Stimulated activated CD4-positive, alpha-beta T cell treated with anti-CD3 and anti-CD28 coated beads, Interleukin-2, amount 100 ng/mL, for 4 hours (primary cell): ENCODE measurements around the gene GPC5.

Experiments
- DNase-seq: peaks from one replicate; pipeline ENCODE4 v3.0.0-alpha.2; 2020; ENCODE audit warnings: low read depth

The GPC5 gene

GRCh38 chr13:91978571-91978970, 580.1 kb downstream of the GPC5 start:
- no peak for DNase-seq

GRCh38 chr13:91986761-91987483, 588.5 kb downstream of the GPC5 start:
- no peak for DNase-seq

- no peak for DNase-seq
These were observed 589.9 kb downstream of the GPC5 start for GRCh38 chr13:91988331-91988730.

GRCh38 chr13:92012787-92013186, 614.4 kb downstream of the GPC5 start:
- DNase-seq = no peak

GRCh38 chr13:92017737-92018136, 619.3 kb downstream of the GPC5 start:
- no peak for DNase-seq

- no peak for DNase-seq
These were observed 630.3 kb downstream of the GPC5 start for GRCh38 chr13:92028695-92029094.

GRCh38 chr13:92029641-92030040, 631.2 kb downstream of the GPC5 start:
- DNase-seq = no peak

GRCh38 chr13:92038905-92039304, 640.5 kb downstream of the GPC5 start:
- no peak for DNase-seq

- DNase-seq = no peak
These were observed 644.1 kb downstream of the GPC5 start for GRCh38 chr13:92042522-92042921.

GRCh38 chr13:92044351-92044750, 645.9 kb downstream of the GPC5 start:
- no peak for DNase-seq

- DNase-seq = no peak
These were observed 656.0 kb downstream of the GPC5 start for GRCh38 chr13:92054389-92054788.

GRCh38 chr13:92074658-92075057, 676.2 kb downstream of the GPC5 start:
- no peak for DNase-seq

- no peak for DNase-seq
These were observed 699.0 kb downstream of the GPC5 start for GRCh38 chr13:92097337-92097903.

GRCh38 chr13:92101801-92102200, 703.4 kb downstream of the GPC5 start:
- DNase-seq = no peak

- no peak for DNase-seq
These were observed 705.3 kb downstream of the GPC5 start for GRCh38 chr13:92103689-92104153.

GRCh38 chr13:92122186-92122853, 723.9 kb downstream of the GPC5 start:
- DNase-seq = no peak

GRCh38 chr13:92126399-92126798, 728.0 kb downstream of the GPC5 start:
- DNase-seq = no peak

- DNase-seq = no peak
These were observed 737.1 kb downstream of the GPC5 start for GRCh38 chr13:92135509-92135908.

- no peak for DNase-seq
These were observed 738.2 kb downstream of the GPC5 start for GRCh38 chr13:92136449-92137155.

GRCh38 chr13:92137520-92137919, 739.1 kb downstream of the GPC5 start:
- DNase-seq = no peak

GRCh38 chr13:92143766-92144165, 745.3 kb downstream of the GPC5 start:
- no peak for DNase-seq

- DNase-seq = no peak
These were observed 752.2 kb downstream of the GPC5 start for GRCh38 chr13:92150606-92151005.

GRCh38 chr13:92158346-92158745, 759.9 kb downstream of the GPC5 start:
- DNase-seq = no peak
